ENCODE results near the gene TRAF4.

GRCh38 chr17:28717578-28718332 lies 26.1 kb upstream of the TRAF4 start, which contains the start of gene RAB34:
- TF ChIP-seq CREB5 (CRISPR knock-in tag; IDR thresholded peaks at IDR 0.05; ENCODE audit: low read depth) (no peak), TOX (CRISPR knock-in tag; IDR thresholded peaks at IDR 0.05; ENCODE audit: borderline replicate concordance) (no peak), ZNF8 (CRISPR knock-in tag; IDR thresholded peaks at IDR 0.05) (no peak), PATZ1 (CRISPR knock-in tag; IDR thresholded peaks at IDR 0.05; ENCODE audit: borderline replicate concordance) (no peak), CSRNP3 (CRISPR knock-in tag; IDR thresholded peaks at IDR 0.05) (no peak), POU6F1 (CRISPR knock-in tag; IDR thresholded peaks at IDR 0.05; ENCODE audit: borderline replicate concordance, low read depth) (no peak), ARNTL (CRISPR knock-in tag; IDR thresholded peaks at IDR 0.05; ENCODE audit: borderline replicate concordance, low read depth) (no peak), CSDC2 (CRISPR knock-in tag; IDR thresholded peaks at IDR 0.05) (no peak), PPARA (CRISPR knock-in tag; IDR thresholded peaks at IDR 0.05; ENCODE audit: borderline replicate concordance) (no peak)
